Fibroblast of lung (primary cell): ENCODE results near the gene SH2D6. TPM values are rescaled to one million over a fixed set of nuclear protein-coding genes. Genes with fewer than 3 reads are reported as not detected.

Source experiments
- DNase-seq, 2 donors: peaks; one replicate each; pipeline versions ENCODE4 v3.0.0 to v3.0.0-alpha.2; 2010; ENCODE audit warnings: low read depth in 2 of 2
- H2AFZ ChIP-seq: 2 replicates; pipeline ENCODE4 v1.5.1; 2012; ENCODE audit warnings: low read length, control low read depth, inconsistent platforms
- H3K27ac ChIP-seq: 2 replicates; pipeline ENCODE4 v1.5.1; 2011; ENCODE audit warnings: low read length, control low read depth; ENCODE audit not compliant: insufficient read depth
- H3K27me3 ChIP-seq: 2 replicates; pipeline ENCODE4 v1.5.1; 2011; ENCODE audit warnings: mild to moderate bottlenecking, low read length; ENCODE audit not compliant: control insufficient read depth, insufficient read depth
- H3K36me3 ChIP-seq: 2 replicates; pipeline ENCODE4 v1.5.1; 2011; ENCODE audit warnings: low read length; ENCODE audit not compliant: control insufficient read depth, insufficient read depth
- H3K4me1 ChIP-seq: 2 replicates; pipeline ENCODE4 v1.5.1; 2011; ENCODE audit warnings: low read length; ENCODE audit not compliant: control insufficient read depth, insufficient read depth; ENCODE audit errors: extremely low read depth
- H3K4me2 ChIP-seq: 2 replicates; pipeline ENCODE4 v1.5.1; 2011; ENCODE audit warnings: low read length, control low read depth; ENCODE audit not compliant: insufficient read depth; ENCODE audit errors: extremely low read depth
- H3K4me3 ChIP-seq, 4 experiments: fragments of 200-600 bp in 1 of 4; sonication (generic) in 1 of 4; replicated peaks in 1 of 4; 2 replicates each; pipeline ENCODE4 v1.5.1; 2011 to 2016; ENCODE audit warnings: low read length in 4 of 4, low read depth in 3 of 4, mild to moderate bottlenecking in 3 of 4, control low read depth in 2 of 4, inconsistent platforms in 1 of 4, mixed read lengths in 1 of 4; ENCODE audit not compliant: insufficient read depth in 1 of 4; ENCODE audit errors: control extremely low read depth in 1 of 4
- H3K79me2 ChIP-seq: 2 replicates; pipeline ENCODE4 v1.5.1; 2012; ENCODE audit warnings: mild to moderate bottlenecking, low read length, inconsistent platforms; ENCODE audit not compliant: control insufficient read depth, insufficient read depth
- H3K9ac ChIP-seq: 2 replicates; pipeline ENCODE4 v1.5.1; 2011; ENCODE audit warnings: mild to moderate bottlenecking, low read length, control low read depth; ENCODE audit not compliant: insufficient read depth
- H3K9me3 ChIP-seq: 2 replicates; pipeline ENCODE4 v1.5.1; 2012; ENCODE audit warnings: low read depth, low read length; ENCODE audit not compliant: control insufficient read depth, insufficient read depth
- H4K20me1 ChIP-seq: 2 replicates; pipeline ENCODE4 v1.5.1; 2011; ENCODE audit warnings: low read length; ENCODE audit not compliant: control insufficient read depth, insufficient read depth; ENCODE audit errors: extremely low read depth
- EZH2 ChIP-seq: IDR thresholded peaks from 2 replicates; pipeline ENCODE4 v1.5.1; 2012; ENCODE audit warnings: low read length, control low read depth, mild to moderate bottlenecking; ENCODE audit errors: missing control alignments
- polyA plus RNA-seq, 2 donors: library from polyadenylated mRNA; depleted of rRNA in 1 of 2; stranded (reverse) in 1 of 2; unstranded in 1 of 2; fragments of >200 nt; gene quantifications; 2 replicates each; pipeline ENCODE4 v1.2.1, GENCODE V29; 2011 to 2012; ENCODE audit warnings: missing spikeins in 1 of 2
- total RNA-seq: library from RNA; depleted of rRNA; stranded (reverse); fragments of >200 nt; gene quantifications from 2 replicates; pipeline ENCODE4 v1.2.1, GENCODE V29; 2014
- TF ChIP-seq, protein P1 (sequence below), 2 donors: IDR thresholded peaks in 1 of 2; conservative IDR thresholded peaks in 1 of 2; 1 replicate in 1 of 2; 2 replicates in 1 of 2; pipeline ENCODE4 v1.5.1; 2011 to 2012; ENCODE audit warnings: low read length in 2 of 2, control low read depth in 1 of 2, inconsistent platforms in 1 of 2, low read depth in 1 of 2, mild to moderate bottlenecking in 1 of 2

Gene SH2D6
- total and polyA plus RNA-seq, 2 donors (not counting 1 experiment from before 2014, with no cell fraction given) = 0.16 to 2.1 TPM

DNA sequence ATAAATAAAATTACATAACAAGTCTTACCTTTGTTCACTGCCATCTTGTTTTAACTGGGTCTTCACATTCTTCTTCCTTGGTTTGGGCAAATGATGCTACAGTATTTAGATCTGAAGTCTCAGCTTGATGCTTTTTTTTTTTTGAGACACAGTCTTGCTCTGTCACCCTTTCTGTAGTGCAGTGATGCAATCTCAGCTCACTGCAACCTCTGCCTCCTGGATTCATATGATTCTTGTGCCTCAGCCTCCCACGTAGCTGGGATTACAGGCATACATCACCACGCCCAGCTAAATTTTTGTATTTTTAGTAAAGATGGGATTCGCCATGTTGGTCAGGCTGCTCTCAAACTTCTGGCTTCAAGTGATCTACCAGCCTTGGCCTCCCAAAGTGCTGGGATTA, 67.3 kb downstream of the SH2D6 start:
- Histone ChIP-seq H4K20me1 (no peaks in the 10 kb centered on the region), H3K9ac (no peak overlapping the region), H3K27me3 (no peaks in the 10 kb centered on the region), H3K9me3 (no peaks in the 10 kb centered on the region), H2AFZ (no peak overlapping the region), H3K27ac (no peak overlapping the region), H3K79me2 (no peaks in the 10 kb centered on the region), H3K4me1 (no peaks in the 10 kb centered on the region), H3K36me3 (no peaks in the 10 kb centered on the region), H3K4me3 (no peak overlapping the region), H3K4me2 (no peak overlapping the region)
- no peak for DNase-seq
- TF ChIP-seq EZH2 = no peak
- TF ChIP-seq, protein P1, sequence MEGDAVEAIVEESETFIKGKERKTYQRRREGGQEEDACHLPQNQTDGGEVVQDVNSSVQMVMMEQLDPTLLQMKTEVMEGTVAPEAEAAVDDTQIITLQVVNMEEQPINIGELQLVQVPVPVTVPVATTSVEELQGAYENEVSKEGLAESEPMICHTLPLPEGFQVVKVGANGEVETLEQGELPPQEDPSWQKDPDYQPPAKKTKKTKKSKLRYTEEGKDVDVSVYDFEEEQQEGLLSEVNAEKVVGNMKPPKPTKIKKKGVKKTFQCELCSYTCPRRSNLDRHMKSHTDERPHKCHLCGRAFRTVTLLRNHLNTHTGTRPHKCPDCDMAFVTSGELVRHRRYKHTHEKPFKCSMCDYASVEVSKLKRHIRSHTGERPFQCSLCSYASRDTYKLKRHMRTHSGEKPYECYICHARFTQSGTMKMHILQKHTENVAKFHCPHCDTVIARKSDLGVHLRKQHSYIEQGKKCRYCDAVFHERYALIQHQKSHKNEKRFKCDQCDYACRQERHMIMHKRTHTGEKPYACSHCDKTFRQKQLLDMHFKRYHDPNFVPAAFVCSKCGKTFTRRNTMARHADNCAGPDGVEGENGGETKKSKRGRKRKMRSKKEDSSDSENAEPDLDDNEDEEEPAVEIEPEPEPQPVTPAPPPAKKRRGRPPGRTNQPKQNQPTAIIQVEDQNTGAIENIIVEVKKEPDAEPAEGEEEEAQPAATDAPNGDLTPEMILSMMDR (conservative IDR thresholded peaks at IDR 0.05 in 1 of 2, IDR thresholded peaks at IDR 0.05 in 1 of 2; ENCODE audit: low read depth in 1 of 2, low read length in 2 of 2) = no peak

Other genes starting within 250 kb of the SH2D6 start
- gene TGOLN2, start 90.7 kb upstream of the SH2D6 start, total RNA-seq = 80.4 and 112 TPM in 2 replicates
- 128 and 130 TPM in 2 replicates for gene TGOLN2, start 90.7 kb upstream of the SH2D6 start, polyA plus RNA-seq
- gene RETSAT, start 64.2 kb upstream of the SH2D6 start, total RNA-seq = 61.6 and 87.0 TPM in 2 replicates
- 38.6 and 39.3 TPM in 2 replicates for gene RETSAT, start 64.2 kb upstream of the SH2D6 start, polyA plus RNA-seq
- gene ELMOD3, start 63.9 kb upstream of the SH2D6 start, total RNA-seq = 20.3 and 27.9 TPM in 2 replicates
- 11.8 and 13.0 TPM in 2 replicates for gene ELMOD3, start 63.9 kb upstream of the SH2D6 start, polyA plus RNA-seq
- 105 and 193 TPM in 2 replicates for gene CAPG, start 8.3 kb upstream of the SH2D6 start, total RNA-seq
- gene CAPG, start 8.3 kb upstream of the SH2D6 start, polyA plus RNA-seq = 43.8 and 159 TPM in 2 replicates
- gene MAT2A, start 120.5 kb downstream of the SH2D6 start, total RNA-seq = 176 and 270 TPM in 2 replicates
- 334 and 369 TPM in 2 replicates for gene MAT2A, start 120.5 kb downstream of the SH2D6 start, polyA plus RNA-seq
- 28.8 and 46.1 TPM in 2 replicates for gene GGCX, start 142.8 kb downstream of the SH2D6 start, total RNA-seq
- 34.4 and 48.8 TPM in 2 replicates for gene GGCX, start 142.8 kb downstream of the SH2D6 start, polyA plus RNA-seq
- 2.1 and 2.3 TPM in 2 replicates for gene VAMP8, start 158.9 kb downstream of the SH2D6 start, total RNA-seq
- 17.7 and 80.6 TPM in 2 replicates for gene VAMP8, start 158.9 kb downstream of the SH2D6 start, polyA plus RNA-seq
- gene VAMP5, start 165.7 kb downstream of the SH2D6 start, total RNA-seq = 45.5 and 69.5 TPM in 2 replicates
- gene VAMP5, start 165.7 kb downstream of the SH2D6 start, polyA plus RNA-seq = 190 and 212 TPM in 2 replicates
- 187 and 247 TPM in 2 replicates for gene RNF181, start 177.0 kb downstream of the SH2D6 start, total RNA-seq
- 276 and 289 TPM in 2 replicates for gene RNF181, start 177.0 kb downstream of the SH2D6 start, polyA plus RNA-seq
- gene TMEM150A, start 184.0 kb downstream of the SH2D6 start, total RNA-seq = 11.8 and 13.2 TPM in 2 replicates
- gene TMEM150A, start 184.0 kb downstream of the SH2D6 start, polyA plus RNA-seq = 11.4 and 15.5 TPM in 2 replicates
- 16.9 and 26.1 TPM in 2 replicates for gene C2orf68, start 193.4 kb downstream of the SH2D6 start, total RNA-seq
- 11.0 and 15.4 TPM in 2 replicates for gene C2orf68, start 193.4 kb downstream of the SH2D6 start, polyA plus RNA-seq
- gene USP39, start 197.5 kb downstream of the SH2D6 start, total RNA-seq = 34.9 and 41.1 TPM in 2 replicates
- 53.5 and 63.5 TPM in 2 replicates for gene USP39, start 197.5 kb downstream of the SH2D6 start, polyA plus RNA-seq
- gene SFTPB, start 249.5 kb downstream of the SH2D6 start, total RNA-seq = not detected in 2 replicates
- gene SFTPB, start 249.5 kb downstream of the SH2D6 start, polyA plus RNA-seq = not detected in 2 replicates